ENCODE data around the gene FLVCR2. TPM values are rescaled to one million over a fixed set of nuclear protein-coding genes. Genes with fewer than 3 reads are reported as not detected.

The FLVCR2 gene
- polyA plus RNA-seq, 1 donor from 2014 or later, result not detected

GRCh38 chr14:75649337-75649736 lies 70.9 kb downstream of the FLVCR2 start:
- H3K27ac ChIP-seq (ENCODE audit: low read length), result no peak overlapping the region
- no peaks in the 10 kb centered on the region for H3K36me3 ChIP-seq (ENCODE audit: insufficient read depth, low read length)
- no peaks in the 10 kb centered on the region for H3K27me3 ChIP-seq (ENCODE audit: insufficient read depth, low read depth, low read length)
- TF ChIP-seq TAF1 (IDR thresholded peaks at IDR 0.05; ENCODE audit: low read depth), result no peak
- TF ChIP-seq MXI1 (conservative IDR thresholded peaks at IDR 0.05; ENCODE audit: poor library complexity, severe bottlenecking), result no peak
- no peak for TF ChIP-seq REST (IDR thresholded peaks at IDR 0.05; ENCODE audit: borderline replicate concordance)
- no peak for TF ChIP-seq POLR2AphosphoS5 (IDR thresholded peaks at IDR 0.05)
- TF ChIP-seq EZH2 (IDR thresholded peaks at IDR 0.05; ENCODE audit: borderline replicate concordance, insufficient read depth, low read length, poor library complexity, severe bottlenecking), result no peak
- no peak for TF ChIP-seq RAD21 (conservative IDR thresholded peaks at IDR 0.05)
- TF ChIP-seq SMC3 (conservative IDR thresholded peaks at IDR 0.05; ENCODE audit: poor library complexity), result no peak
- TF ChIP-seq EP300 (conservative IDR thresholded peaks at IDR 0.05; ENCODE audit: poor library complexity, severe bottlenecking), result no peak
- TF ChIP-seq, protein P1, sequence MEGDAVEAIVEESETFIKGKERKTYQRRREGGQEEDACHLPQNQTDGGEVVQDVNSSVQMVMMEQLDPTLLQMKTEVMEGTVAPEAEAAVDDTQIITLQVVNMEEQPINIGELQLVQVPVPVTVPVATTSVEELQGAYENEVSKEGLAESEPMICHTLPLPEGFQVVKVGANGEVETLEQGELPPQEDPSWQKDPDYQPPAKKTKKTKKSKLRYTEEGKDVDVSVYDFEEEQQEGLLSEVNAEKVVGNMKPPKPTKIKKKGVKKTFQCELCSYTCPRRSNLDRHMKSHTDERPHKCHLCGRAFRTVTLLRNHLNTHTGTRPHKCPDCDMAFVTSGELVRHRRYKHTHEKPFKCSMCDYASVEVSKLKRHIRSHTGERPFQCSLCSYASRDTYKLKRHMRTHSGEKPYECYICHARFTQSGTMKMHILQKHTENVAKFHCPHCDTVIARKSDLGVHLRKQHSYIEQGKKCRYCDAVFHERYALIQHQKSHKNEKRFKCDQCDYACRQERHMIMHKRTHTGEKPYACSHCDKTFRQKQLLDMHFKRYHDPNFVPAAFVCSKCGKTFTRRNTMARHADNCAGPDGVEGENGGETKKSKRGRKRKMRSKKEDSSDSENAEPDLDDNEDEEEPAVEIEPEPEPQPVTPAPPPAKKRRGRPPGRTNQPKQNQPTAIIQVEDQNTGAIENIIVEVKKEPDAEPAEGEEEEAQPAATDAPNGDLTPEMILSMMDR (IDR thresholded peaks at IDR 0.05; ENCODE audit: poor library complexity, severe bottlenecking), result no peak
- H3F3A ChIP-seq (ENCODE audit: insufficient read depth, low read length, poor library complexity, severe bottlenecking), result no peaks in the 10 kb centered on the region
- no peak overlapping the region for H2AFZ ChIP-seq (ENCODE audit: low read depth, low read length)
- no peak overlapping the region for H3K4me2 ChIP-seq (ENCODE audit: low read length)
- no peaks in the 10 kb centered on the region for H4K20me1 ChIP-seq (ENCODE audit: insufficient read depth)
- H3K9me2 ChIP-seq (ENCODE audit: insufficient read depth, low read length), result no peaks in the 10 kb centered on the region
- H3K9me3 ChIP-seq (ENCODE audit: low read length), result no peaks in the 10 kb centered on the region
- H3K79me2 ChIP-seq (replicated peaks; ENCODE audit: insufficient read depth, low read length), result no peaks in the 10 kb centered on the region
- H3K9ac ChIP-seq (ENCODE audit: low read length), result no peak overlapping the region
- H3K4me3 ChIP-seq (ENCODE audit: low read length), result no peak overlapping the region

- H3K27ac ChIP-seq (ENCODE audit: low read length), result no peak overlapping the region
- H3K27me3 ChIP-seq (ENCODE audit: insufficient read depth, low read depth, low read length), result no peaks in the 10 kb centered on the region
- H3K79me2 ChIP-seq (replicated peaks; ENCODE audit: insufficient read depth, low read length), result no peaks in the 10 kb centered on the region
- TF ChIP-seq SMC3 (conservative IDR thresholded peaks at IDR 0.05; ENCODE audit: poor library complexity), result no peak
- no peak for TF ChIP-seq POLR2AphosphoS5 (IDR thresholded peaks at IDR 0.05)
- TF ChIP-seq TAF1 (IDR thresholded peaks at IDR 0.05; ENCODE audit: low read depth), result no peak
- TF ChIP-seq, protein P1 (IDR thresholded peaks at IDR 0.05; ENCODE audit: poor library complexity, severe bottlenecking), result no peak
- TF ChIP-seq RAD21 (conservative IDR thresholded peaks at IDR 0.05), result no peak
- no peak for TF ChIP-seq EZH2 (IDR thresholded peaks at IDR 0.05; ENCODE audit: borderline replicate concordance, insufficient read depth, low read length, poor library complexity, severe bottlenecking)
- no peak for TF ChIP-seq MXI1 (conservative IDR thresholded peaks at IDR 0.05; ENCODE audit: poor library complexity, severe bottlenecking)
- TF ChIP-seq REST (IDR thresholded peaks at IDR 0.05; ENCODE audit: borderline replicate concordance), result no peak
- TF ChIP-seq EP300 (conservative IDR thresholded peaks at IDR 0.05; ENCODE audit: poor library complexity, severe bottlenecking), result no peak
- no peaks in the 10 kb centered on the region for H3K36me3 ChIP-seq (ENCODE audit: insufficient read depth, low read length)
- H3K4me3 ChIP-seq (ENCODE audit: low read length), result no peak overlapping the region
- H3K4me2 ChIP-seq (ENCODE audit: low read length), result no peak overlapping the region
- no peaks in the 10 kb centered on the region for H3K9me2 ChIP-seq (ENCODE audit: insufficient read depth, low read length)
- no peaks in the 10 kb centered on the region for H3F3A ChIP-seq (ENCODE audit: insufficient read depth, low read length, poor library complexity, severe bottlenecking)
- no peak overlapping the region for H2AFZ ChIP-seq (ENCODE audit: low read depth, low read length)
- no peaks in the 10 kb centered on the region for H4K20me1 ChIP-seq (ENCODE audit: insufficient read depth)
- H3K9ac ChIP-seq (ENCODE audit: low read length), result no peak overlapping the region
- H3K9me3 ChIP-seq (ENCODE audit: low read length), result no peaks in the 10 kb centered on the region
Observed at GRCh38 chr14:75649773-75650172, 71.4 kb downstream of the FLVCR2 start.

All from neural cell (in vitro differentiated cells).